OCI-LY7 (cell line): ENCODE data around the gene DAND5. TPM values are rescaled to one million over a fixed set of nuclear protein-coding genes. Genes with fewer than 3 reads are reported as not detected.
A peak's percentile ranks its signal among the peaks of the same experiment; 100 is the strongest.

Source experiments
- BruUV-seq: library from RNA; stranded (reverse); fragments of 400-500 nt; replicated peaks from 2 replicates; lab custom pipeline; 2021; lab: Mats Ljungman, UMichigan
- CTCF ChIA-PET: fragments of 300-600 bp; sonication (Branson Sonifier 250); formaldehyde crosslinking; loops from one replicate; lab custom pipeline; 2022; ENCODE audit warnings: antibody characterized with exemption; ENCODE audit not compliant: unreplicated experiment; lab: Charles Lee
- POLR2A ChIA-PET: fragments of 300-600 bp; sonication (Branson Sonifier 250); formaldehyde crosslinking; loops from one replicate; lab custom pipeline; 2022; ENCODE audit warnings: antibody characterized with exemption; lab: Charles Lee
- DNase-seq: peaks from one replicate; pipeline ENCODE4 v3.0.0-alpha.2; 2015; ENCODE audit warnings: low spot score
- H2AFZ ChIP-seq: fragments of 200-600 bp; sonication (generic), shearing (Covaris generic); 2 replicates; pipeline ENCODE4 v1.6.1; 2014; ENCODE audit warnings: mild to moderate bottlenecking, antibody characterized with exemption, low read length, moderate library complexity
- H3K27ac ChIP-seq: fragments of 200-600 bp; sonication (generic); 2 replicates; pipeline ENCODE4 v1.5.1; 2014; ENCODE audit warnings: mixed run types, low read depth, mild to moderate bottlenecking, moderate library complexity, low read length, inconsistent platforms; ENCODE audit not compliant: poor library complexity, severe bottlenecking
- H3K36me3 ChIP-seq: fragments of 200-600 bp; sonication (generic); 2 replicates; pipeline ENCODE4 v1.6.1; 2014; ENCODE audit warnings: mild to moderate bottlenecking, antibody characterized with exemption, low read length, moderate library complexity, mixed read lengths; ENCODE audit not compliant: insufficient read depth
- H3K4me1 ChIP-seq: fragments of 200-600 bp; sonication (generic); 2 replicates; pipeline ENCODE4 v1.5.1; 2014; ENCODE audit warnings: mild to moderate bottlenecking, low read length; ENCODE audit not compliant: insufficient read depth, poor library complexity, severe bottlenecking
- H3K4me2 ChIP-seq: fragments of 200-600 bp; sonication (generic); 2 replicates; pipeline ENCODE4 v1.6.1; 2014; ENCODE audit warnings: mild to moderate bottlenecking, low read length
- H3K4me3 ChIP-seq: fragments of 200-600 bp; sonication (generic); 2 replicates; pipeline ENCODE4 v1.5.1; 2014; ENCODE audit warnings: mild to moderate bottlenecking, low read depth, low read length; ENCODE audit not compliant: poor library complexity, severe bottlenecking
- H3K79me2 ChIP-seq: fragments of 200-600 bp; sonication (generic); 2 replicates; pipeline ENCODE4 v1.6.1; 2016; ENCODE audit warnings: low read depth, mild to moderate bottlenecking, low read length, moderate library complexity, mixed read lengths; ENCODE audit not compliant: insufficient read depth
- H3K9me2 ChIP-seq: fragments of 200-600 bp; sonication (generic); 2 replicates; pipeline ENCODE4 v1.6.1; 2016; ENCODE audit warnings: mild to moderate bottlenecking, low read length, mixed read lengths; ENCODE audit not compliant: insufficient read depth
- H3K9me3 ChIP-seq: fragments of 200-600 bp; sonication (generic); 2 replicates; pipeline ENCODE4 v1.6.1; 2014; ENCODE audit warnings: mild to moderate bottlenecking, mixed run types, low read length, mixed read lengths
- H4K20me1 ChIP-seq: fragments of 200-600 bp; sonication (generic); 2 replicates; pipeline ENCODE4 v1.6.1; 2014; ENCODE audit warnings: mild to moderate bottlenecking, antibody characterized with exemption, low read length, moderate library complexity, mixed read lengths; ENCODE audit not compliant: insufficient read depth
- CTCF ChIP-seq: fragments of 200-600 bp; sonication (generic); conservative IDR thresholded peaks from 2 replicates; pipeline ENCODE4 v1.5.1; 2014; ENCODE audit warnings: mild to moderate bottlenecking, antibody characterized with exemption, low read length, moderate library complexity, mixed read lengths
- EZH2phosphoT487 ChIP-seq: fragments of 200-600 bp; sonication (generic); IDR thresholded peaks from 2 replicates; pipeline ENCODE4 v1.6.1; 2018; ENCODE audit warnings: low read depth, borderline replicate concordance, mild to moderate bottlenecking, mixed run types, antibody characterized with exemption, low read length, moderate library complexity, mixed read lengths
- intact Hi-C: fragments of 100-400 bp; cut with micrococcal nuclease; formaldehyde crosslinking; loops from one replicate; pipeline ENCODE4 v1.10.0; 2022; ENCODE audit not compliant: unreplicated experiment
- total RNA-seq, 2 experiments: library from RNA; depleted of rRNA in 1 of 2; stranded (reverse); fragments of >200 nt in 1 of 2; shearing (Covaris generic) in 1 of 2; gene quantifications; 2 replicates each; pipeline ENCODE4 v1.2.3, GENCODE V29; 2014 to 2022

Gene DAND5
- total RNA-seq, 2 experiments from 2014 or later: 0.06 to 0.84 TPM

GRCh38 chr19:12946092-12946721, 23.2 kb upstream of the DAND5 start:
- intact Hi-C loops: no loop called here
- peak; percentile 67 for DNase-seq
- BruUV-seq: no TSS peak
- CTCF ChIA-PET: no interaction called here
- H4K20me1 ChIP-seq: peaks cover 14% of the 10 kb centered on the region; the same call in 1 of the 2 replicates
- no peak overlapping the region for H2AFZ ChIP-seq
- peak overlapping the region; percentile 95 for H3K4me2 ChIP-seq
- peak overlapping the region; percentile 64 for H3K27ac ChIP-seq
- peaks cover 36% of the 10 kb centered on the region for H3K79me2 ChIP-seq
- no peak for TF ChIP-seq CTCF
- POLR2A ChIA-PET: interaction anchor here (0.9 to 1.1 kb wide), 3 partner anchors 10 to 209 kb away, joined by 3 to 4 read pairs (median 4); no protein-coding TSS in a partner anchor
- no peaks in the 10 kb centered on the region for H3K9me2 ChIP-seq
- peaks cover 50% of the 10 kb centered on the region for H3K4me1 ChIP-seq
- H3K9me3 ChIP-seq: no peaks in the 10 kb centered on the region
- peak overlapping the region; percentile 88 for H3K4me3 ChIP-seq
- H3K36me3 ChIP-seq: peaks cover 90% of the 10 kb centered on the region

- Histone ChIP-seq H3K4me2 (peak overlapping the region; percentile 95), H3K4me1 (peaks cover 45% of the 10 kb centered on the region), H3K79me2 (peaks cover 28% of the 10 kb centered on the region), H3K27ac (peak overlapping the region; percentile 64), H3K4me3 (peak overlapping the region; percentile 88), H3K9me2 (no peaks in the 10 kb centered on the region), H4K20me1 (peaks cover 14% of the 10 kb centered on the region; the same call in 1 of the 2 replicates), H2AFZ (no peak overlapping the region), H3K9me3 (no peaks in the 10 kb centered on the region), H3K36me3 (peaks cover 90% of the 10 kb centered on the region)
- DNase-seq: no peak
- intact Hi-C loops: no loop called here
- no peak for TF ChIP-seq CTCF
- TF ChIP-seq EZH2phosphoT487: no peak
- CTCF ChIA-PET: no interaction called here
- TSS peak; percentile 39 for BruUV-seq
- POLR2A ChIA-PET: interaction anchor here (0.9 to 1.1 kb wide), 3 partner anchors 9 to 208 kb away, joined by 3 to 4 read pairs (median 4); no protein-coding TSS in a partner anchor
These were observed 22.5 kb upstream of the DAND5 start for GRCh38 chr19:12946731-12947496.
